NCI-H345 treated with DMSO at 0.1 percent for 48 hours (cell line): ENCODE data around the gene CTSL.

Experiments
- DNase-seq: peaks from one replicate; lab custom pipeline; 2025; ENCODE audit not compliant: unreplicated experiment; lab: John Stamatoyannopoulos, UW

CTSL gene

DNA sequence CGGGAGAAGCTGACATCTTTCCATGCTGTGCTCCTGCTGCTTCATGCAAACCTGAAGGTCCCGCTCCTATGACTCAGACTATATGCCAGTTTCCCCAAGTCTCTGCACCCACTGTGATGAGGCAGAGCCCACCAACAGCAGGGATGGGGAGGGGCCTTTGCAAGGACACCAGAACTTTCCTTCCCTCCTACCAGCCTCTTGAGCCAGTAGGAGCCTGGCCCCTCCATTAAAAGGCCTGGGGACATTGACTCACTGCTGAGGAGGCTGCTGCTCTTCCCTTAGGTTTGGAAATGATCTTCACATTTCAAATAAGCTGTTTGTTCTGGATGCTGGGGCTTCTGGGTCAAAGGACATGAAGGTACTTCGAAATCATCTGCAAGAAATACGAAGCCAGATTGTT, 26.1 kb upstream of the CTSL start:
- no peak for DNase-seq

DNA sequence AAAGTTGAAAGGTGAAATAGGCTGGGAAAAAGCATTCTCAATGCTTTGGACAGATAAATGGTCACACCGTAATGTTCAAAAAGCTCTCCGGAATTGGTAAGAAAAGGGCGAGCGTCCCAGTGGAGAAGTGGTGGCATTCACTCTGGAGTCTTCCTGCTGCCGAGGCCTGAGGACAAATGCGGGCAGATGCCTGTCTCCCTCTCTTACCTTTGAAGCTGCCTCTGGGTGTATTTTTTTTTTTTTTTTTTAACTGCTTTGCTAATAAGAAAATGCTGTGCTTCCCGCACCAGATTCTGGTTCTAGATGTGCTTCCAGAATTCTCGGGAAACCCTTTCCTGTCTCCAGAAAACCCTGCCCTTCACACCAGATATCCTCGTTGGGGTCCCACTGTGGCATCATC, 24.4 kb upstream of the CTSL start:
- DNase-seq, result no peak

DNA sequence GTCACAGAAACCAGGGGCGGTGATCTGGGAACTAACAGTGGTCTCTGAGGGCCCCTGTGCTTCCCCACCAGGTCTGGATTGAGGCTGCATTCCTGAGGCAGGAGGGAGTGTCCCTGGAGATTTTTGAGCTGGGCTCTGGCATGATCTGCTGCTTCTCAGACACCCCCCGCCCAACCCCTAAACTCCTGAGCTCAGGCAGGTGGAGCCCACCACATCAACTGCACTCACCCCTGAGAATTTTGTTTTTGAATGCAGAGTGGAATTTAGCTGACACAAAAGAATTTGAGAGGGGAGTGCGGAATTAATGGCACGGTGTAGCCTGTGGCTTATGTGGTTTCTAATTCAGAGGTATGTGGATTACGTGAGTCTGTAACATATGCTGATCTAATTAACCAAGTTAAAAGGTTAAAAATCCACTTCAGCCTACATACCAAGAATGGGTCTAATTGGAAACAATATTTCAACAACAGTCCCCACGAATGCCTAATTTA, 23.9 kb upstream of the CTSL start:
- no peak for DNase-seq

- no peak for DNase-seq
Measured at GRCh38 chr9:87702921-87703320, 23.0 kb upstream of the CTSL start.

- DNase-seq, result no peak
Measured at GRCh38 chr9:87703636-87704276, 22.2 kb upstream of the CTSL start.

- DNase-seq, result no peak
Measured at GRCh38 chr9:87704342-87704741, 21.6 kb upstream of the CTSL start.

GRCh38 chr9:87706066-87706739, 19.7 kb upstream of the CTSL start:
- DNase-seq, result no peak

DNA sequence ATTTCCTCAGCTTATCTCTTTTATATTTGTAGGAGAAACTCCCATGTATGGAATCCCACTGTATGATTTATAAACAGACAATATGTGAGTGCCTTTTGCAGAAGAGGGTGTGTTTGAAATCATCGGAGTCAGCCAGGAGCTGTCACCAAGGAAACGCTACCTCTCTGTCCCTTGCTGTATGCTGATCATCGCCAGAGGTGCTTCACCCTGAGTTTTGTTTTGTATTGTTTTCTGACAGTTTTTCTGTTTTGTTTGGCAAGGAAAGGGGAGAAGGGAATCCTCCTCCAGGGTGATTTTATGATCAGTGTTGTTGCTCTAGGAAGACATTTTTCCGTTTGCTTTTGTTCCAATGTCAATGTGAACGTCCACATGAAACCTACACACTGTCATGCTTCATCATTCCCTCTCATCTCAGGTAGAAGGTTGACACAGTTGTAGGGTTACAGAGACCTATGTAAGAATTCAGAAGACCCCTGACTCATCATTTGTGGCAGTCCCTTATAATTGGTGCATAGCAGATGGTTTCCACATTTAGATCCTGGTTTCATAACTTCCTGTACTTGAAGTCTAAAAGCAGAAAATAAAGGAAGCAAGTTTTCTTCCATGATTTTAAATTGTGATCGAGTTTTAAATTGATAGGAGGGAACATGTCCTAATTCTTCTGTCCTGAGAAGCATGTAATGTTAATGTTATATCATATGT, 18.0 kb upstream of the CTSL start:
- no peak for DNase-seq

GRCh38 chr9:87708546-87708945, 17.4 kb upstream of the CTSL start:
- no peak for DNase-seq

DNA sequence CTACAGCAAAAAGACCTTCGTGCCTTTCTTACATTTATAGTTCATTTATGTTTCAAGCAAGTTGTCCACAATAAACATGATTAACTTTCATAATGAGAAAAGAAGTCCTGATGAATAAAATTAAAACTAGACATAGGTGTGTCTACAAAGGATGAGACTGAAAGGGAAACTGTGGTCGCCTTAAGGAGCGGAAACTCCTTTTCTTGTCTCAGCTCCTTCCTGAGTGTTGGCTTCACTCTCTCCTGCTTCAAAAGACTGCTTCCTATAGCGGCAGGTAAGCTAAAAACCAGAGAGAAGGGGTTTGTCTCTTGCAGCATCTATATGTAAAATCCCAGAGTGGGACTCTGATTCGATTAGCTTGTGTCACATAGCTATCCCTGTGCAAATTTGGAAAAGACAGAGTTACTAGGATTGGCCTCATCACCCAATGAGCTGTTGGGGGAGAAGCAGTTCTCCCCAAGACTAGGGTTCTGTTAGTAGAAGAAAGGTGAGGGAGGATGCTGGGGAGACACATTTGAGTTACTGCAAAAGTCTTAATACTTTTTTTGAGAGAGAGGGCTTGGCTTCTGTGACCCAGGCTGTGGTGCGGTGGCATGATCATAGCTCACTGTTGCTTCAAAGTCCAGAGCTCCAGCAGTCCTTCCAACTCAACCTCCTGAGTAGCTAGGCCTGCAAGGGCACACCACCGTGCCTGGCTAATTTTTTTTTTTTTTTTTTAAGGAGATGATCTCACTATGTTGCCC, 16.8 kb upstream of the CTSL start:
- no peak for DNase-seq

GRCh38 chr9:87710443-87710842, 15.5 kb upstream of the CTSL start:
- no peak for DNase-seq

- DNase-seq, result no peak
Measured at GRCh38 chr9:87711857-87712800, 13.8 kb upstream of the CTSL start.

GRCh38 chr9:87712801-87713277, 13.1 kb upstream of the CTSL start:
- no peak for DNase-seq

GRCh38 chr9:87713278-87713987, 12.5 kb upstream of the CTSL start:
- DNase-seq, result no peak

GRCh38 chr9:87713988-87714330, 12.0 kb upstream of the CTSL start:
- DNase-seq, result no peak

DNA sequence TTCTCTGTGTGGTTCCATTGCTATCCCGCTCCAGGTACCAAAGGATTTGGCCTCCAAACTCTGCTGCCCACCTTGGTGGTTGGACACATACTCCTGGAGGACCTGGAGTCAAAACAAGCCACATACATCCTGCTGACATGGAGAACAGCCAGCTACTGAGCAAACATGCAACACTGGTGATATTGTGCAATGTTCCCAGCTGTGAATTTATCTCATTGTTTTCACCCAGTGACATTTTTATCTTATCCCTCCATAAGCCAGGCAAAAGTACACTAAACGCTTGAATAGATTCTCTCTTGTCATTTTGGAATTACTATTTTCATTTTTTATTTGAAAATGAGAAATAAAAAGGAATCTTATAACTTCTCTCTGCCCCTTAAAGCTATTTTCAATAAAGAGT, 11.1 kb upstream of the CTSL start:
- peak; percentile 6 for DNase-seq

GRCh38 chr9:87716141-87716540, 9.8 kb upstream of the CTSL start:
- DNase-seq, result no peak

DNA sequence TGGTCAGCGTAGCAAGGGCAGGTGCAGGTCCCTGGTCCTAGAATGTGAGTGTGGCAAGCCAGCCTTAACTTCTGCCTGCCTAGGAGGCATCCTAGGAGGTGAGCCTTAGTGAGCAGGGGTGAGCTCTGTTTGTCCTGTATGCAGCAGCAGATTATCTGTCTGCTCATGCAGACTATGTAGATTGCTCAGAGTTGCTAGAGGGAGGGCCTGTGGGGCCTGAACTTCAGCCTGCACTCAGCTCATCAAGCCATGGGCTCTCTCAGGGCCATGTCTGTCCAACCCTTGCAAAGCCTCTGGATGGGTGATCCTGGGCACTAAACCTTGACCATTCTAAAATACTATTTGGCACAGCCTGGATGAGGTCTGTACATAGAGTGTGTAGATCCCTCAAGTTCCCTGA, 8.5 kb upstream of the CTSL start:
- no peak for DNase-seq

GRCh38 chr9:87718231-87718630, 7.7 kb upstream of the CTSL start:
- DNase-seq, result no peak
